ENCODE measurements around the gene SPX. TPM values are rescaled to one million over a fixed set of nuclear protein-coding genes. Genes with fewer than 3 reads are reported as not detected.

SPX gene
- polyA plus RNA-seq, 6 donors from 2014 or later: 0.47 to 0.65 (median 0.65) TPM; not detected in 3

DNA sequence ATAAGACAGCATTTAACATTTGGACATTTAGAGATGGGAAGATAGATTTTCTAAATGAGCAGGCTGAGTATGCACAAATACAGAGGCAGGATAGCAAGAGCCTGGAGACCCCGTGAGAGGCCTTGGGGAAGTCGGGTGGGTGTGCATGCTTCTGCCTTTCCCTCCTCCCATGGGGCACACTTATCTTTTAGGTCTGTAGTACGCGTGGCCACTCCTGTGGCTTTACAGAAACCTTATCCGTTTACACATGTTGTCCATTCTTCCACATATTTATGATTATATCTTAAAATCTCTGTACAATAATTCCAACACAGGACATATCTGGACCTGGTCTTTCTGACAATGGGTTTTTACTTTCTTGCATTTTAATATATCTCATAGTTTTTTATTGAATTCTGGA is 45.0 kb downstream of the SPX start:
- Mint-ChIP-seq H3K4me1 (no peaks in the 10 kb centered on the region), H3K27me3 (peaks cover 0 to 11% (median 5%) of the 10 kb centered on the region in 3 donors), H3K36me3 (no peaks in the 10 kb centered on the region), H3K27ac (no peak overlapping the region), H3K4me3 (no peak overlapping the region), H3K9me3 (no peaks in the 10 kb centered on the region)
- ATAC-seq (ENCODE audit: low read depth in 2 of 2) (no peak), DNase-seq (no peak)

DNA sequence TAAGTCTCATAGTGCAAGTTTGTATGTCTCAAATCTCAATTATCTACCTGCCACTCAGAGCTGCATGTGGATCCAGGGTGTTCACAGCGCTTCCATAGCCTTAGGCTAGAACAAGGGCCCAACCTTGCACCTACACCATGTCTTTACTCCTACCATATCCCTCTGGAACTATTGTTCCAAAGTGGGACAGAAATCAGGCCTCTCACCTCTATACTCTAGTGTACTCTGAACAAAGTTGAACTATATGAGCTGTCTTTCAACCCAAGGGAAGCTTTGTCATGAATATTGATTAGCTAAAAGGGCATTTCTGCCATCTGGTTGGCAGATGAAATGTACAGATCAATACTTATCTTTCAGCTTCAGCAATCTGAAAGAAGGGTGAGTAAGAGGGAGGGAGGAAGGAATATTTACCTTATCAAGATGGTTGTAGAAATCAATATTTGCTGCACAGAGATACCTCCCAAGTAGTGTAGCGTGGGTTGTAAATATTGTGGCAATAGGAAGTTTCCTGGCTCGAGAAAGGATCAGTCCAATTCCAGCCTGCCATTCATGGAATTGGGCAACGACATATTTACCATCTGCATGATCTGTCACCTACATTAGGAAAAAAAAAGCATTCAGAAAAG is 47.8 kb downstream of the SPX start:
- no peak for DNase-seq
- Mint-ChIP-seq H3K4me1 (no peaks in the 10 kb centered on the region), H3K27ac (no peak overlapping the region), H3K27me3 (peaks cover 5 to 14% (median 7%) of the 10 kb centered on the region in 3 donors), H3K4me3 (no peak overlapping the region), H3K9me3 (no peaks in the 10 kb centered on the region), H3K36me3 (no peaks in the 10 kb centered on the region)
- ATAC-seq (ENCODE audit: low read depth in 2 of 2): no peak

DNA sequence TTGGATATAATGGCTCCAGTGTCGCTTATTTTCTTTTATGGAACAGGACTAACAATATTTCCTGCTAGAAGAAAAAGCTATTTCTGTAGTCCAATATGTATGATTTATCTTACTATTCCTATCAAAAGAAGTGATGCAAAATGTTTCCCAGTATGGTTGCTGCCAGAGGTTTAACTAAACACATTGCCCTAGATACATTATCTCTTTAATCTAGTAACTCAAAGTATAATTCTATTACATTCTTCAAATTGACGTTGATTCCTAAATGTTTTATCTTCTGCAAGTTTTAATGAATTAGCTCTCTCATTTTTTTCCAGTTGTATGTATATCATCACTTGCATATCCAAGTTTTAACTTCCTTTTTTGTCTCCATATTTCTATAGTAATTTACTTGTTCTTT is 50.3 kb downstream of the SPX start:
- Mint-ChIP-seq H3K27ac (no peak overlapping the region), H3K36me3 (no peaks in the 10 kb centered on the region), H3K4me3 (no peak overlapping the region), H3K27me3 (peaks cover 4 to 26% (median 20%) of the 10 kb centered on the region in 3 donors), H3K9me3 (peaks cover 0 to 3% (median 0%) of the 10 kb centered on the region in 7 donors), H3K4me1 (no peaks in the 10 kb centered on the region)
- ATAC-seq (ENCODE audit: low read depth in 2 of 2) (no peak), DNase-seq (no peak)

DNA sequence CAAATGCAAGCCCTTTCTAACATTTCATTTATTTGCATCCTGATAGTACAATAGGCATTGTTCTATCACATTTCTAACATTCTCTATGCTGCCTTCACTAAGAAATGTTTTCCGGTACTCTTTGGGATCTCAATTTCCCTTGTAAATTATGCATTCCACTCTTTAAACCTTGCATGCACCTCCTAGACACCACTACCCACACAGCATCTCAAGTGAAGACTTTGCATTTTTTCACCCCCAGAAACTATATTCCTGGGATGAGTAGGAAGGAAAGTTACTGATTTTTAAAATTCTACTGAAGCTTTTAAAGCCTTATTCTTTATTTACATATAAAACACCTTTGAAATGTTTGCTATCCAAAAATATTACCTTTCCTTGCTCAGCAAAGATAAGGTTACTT is 51.4 kb downstream of the SPX start:
- ATAC-seq (ENCODE audit: low read depth in 2 of 2): no peak
- Mint-ChIP-seq H3K4me1 (no peaks in the 10 kb centered on the region), H3K27me3 (peaks cover 12 to 28% (median 24%) of the 10 kb centered on the region in 3 donors), H3K36me3 (no peaks in the 10 kb centered on the region), H3K4me3 (no peak overlapping the region), H3K9me3 (peaks cover 0 to 3% (median 0%) of the 10 kb centered on the region in 7 donors), H3K27ac (no peak overlapping the region)
- DNase-seq: no peak

DNA sequence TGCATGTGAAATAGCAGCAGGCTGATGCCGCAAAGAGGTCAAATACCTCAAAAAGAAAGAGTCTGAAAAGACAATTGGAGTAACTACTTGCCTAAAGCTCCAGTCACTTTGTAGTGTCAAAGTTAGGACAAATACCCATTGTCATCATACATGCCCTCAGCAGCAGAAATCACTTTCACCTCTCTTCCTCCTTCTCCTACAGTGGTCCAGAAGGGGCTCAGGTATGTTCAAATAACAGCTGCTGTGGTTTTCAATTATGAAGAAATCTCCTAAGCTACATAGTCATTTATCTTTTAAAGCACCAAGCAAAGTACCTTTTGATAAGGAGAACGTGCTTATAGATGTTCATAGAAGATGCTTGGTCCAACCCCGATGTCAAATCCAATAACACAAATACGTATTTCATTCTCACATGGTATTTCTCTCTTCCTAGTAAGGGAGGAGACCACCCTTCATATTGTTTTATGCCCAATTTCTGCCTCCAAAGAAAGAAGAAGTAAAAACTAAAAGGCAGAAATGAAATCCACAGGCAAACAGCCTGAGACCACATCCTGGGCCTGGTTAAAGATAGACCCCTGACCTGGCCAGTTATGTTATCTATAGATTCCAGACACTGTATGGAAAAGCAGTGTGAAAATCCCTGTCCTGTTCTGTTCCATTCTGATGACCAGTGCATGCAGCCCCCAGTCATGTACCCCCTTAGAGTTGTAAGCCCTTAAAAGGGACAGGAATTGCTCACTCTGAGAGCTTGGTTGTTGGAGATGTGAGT is 54.8 kb downstream of the SPX start:
- H3K27ac Mint-ChIP-seq: no peak overlapping the region
- H3K9me3 Mint-ChIP-seq: peaks cover 0 to 4% (median 0%) of the 10 kb centered on the region in 7 donors
- H3K4me3 Mint-ChIP-seq: no peak overlapping the region
- peaks cover 21 to 41% (median 28%) of the 10 kb centered on the region in 3 donors for H3K27me3 Mint-ChIP-seq
- no peaks in the 10 kb centered on the region for H3K36me3 Mint-ChIP-seq
- DNase-seq (no peak), ATAC-seq (ENCODE audit: low read depth in 2 of 2) (no peak)
- H3K4me1 Mint-ChIP-seq: no peaks in the 10 kb centered on the region

Other genes with a start within 250 kb of the SPX start
- not detected for gene SLCO1A2, start 191.4 kb upstream of the SPX start, polyA plus RNA-seq (ENCODE audit: low read depth in 6 of 6)
- gene IAPP, start 153.4 kb upstream of the SPX start, polyA plus RNA-seq (ENCODE audit: low read depth in 6 of 6): not detected
- gene PYROXD1, start 88.6 kb upstream of the SPX start, polyA plus RNA-seq (ENCODE audit: low read depth in 6 of 6): 10 to 100 TPM; 21.8 to 35.5 (median 26.4) TPM
- gene RECQL, start 24.7 kb upstream of the SPX start, polyA plus RNA-seq (ENCODE audit: low read depth in 6 of 6): 10 to 100 TPM; 25.0 to 77.3 (median 60.6) TPM
- 10 to 100 TPM in 5 of 6 donors, 1 to 10 TPM in 1; 9.1 to 21.8 (median 19.7) TPM for gene GOLT1B, start 24.5 kb upstream of the SPX start, polyA plus RNA-seq (ENCODE audit: low read depth in 6 of 6)
- not detected for gene GYS2, start 78.6 kb downstream of the SPX start, polyA plus RNA-seq (ENCODE audit: low read depth in 6 of 6)
- 100 to 1,000 TPM; 173 to 356 (median 296) TPM for gene LDHB, start 131.5 kb downstream of the SPX start, polyA plus RNA-seq (ENCODE audit: low read depth in 6 of 6)
- not detected for gene KCNJ8, start 248.4 kb downstream of the SPX start, polyA plus RNA-seq (ENCODE audit: low read depth in 6 of 6)

All from naive B cell (primary cell).